Endothelial cell of umbilical vein (primary cell): Measurements from ENCODE around the gene ZNF689. TPM values are rescaled to one million over a fixed set of nuclear protein-coding genes. Genes with fewer than 3 reads are reported as not detected.

Experiments used
- BruUV-seq: library from RNA; stranded (reverse); fragments of 400-500 nt; replicated peaks from 2 replicates; lab custom pipeline; 2021; lab: Mats Ljungman, UMichigan
- CTCF ChIA-PET: fragments of 300-600, 350-600 bp; sonication (Branson Sonifier 250); formaldehyde crosslinking; loops from one replicate; lab custom pipeline; 2021; ENCODE audit warnings: antibody characterized with exemption, inconsistent platforms; lab: Charles Lee
- POLR2A ChIA-PET: fragments of 300-600, 350-600 bp; sonication (Branson Sonifier 250); formaldehyde crosslinking; loops from one replicate; lab custom pipeline; 2021; ENCODE audit warnings: antibody characterized with exemption, inconsistent platforms; lab: Charles Lee
- DNase-seq: peaks from one replicate; pipeline ENCODE4 v3.0.0-alpha.2; 2011; ENCODE audit warnings: low read depth, low spot score
- FAIRE-seq: peaks from 2 replicates; lab custom pipeline; 2011; peaks lifted over from hg19 to GRCh38; lab: Jason Lieb, UNC
- H2AFZ ChIP-seq: 2 replicates; pipeline ENCODE4 v1.6.0; 2012; ENCODE audit warnings: low read depth, low read length, control low read depth, inconsistent platforms
- H3K27ac ChIP-seq: 2 replicates; pipeline ENCODE4 v1.5.1; 2011; ENCODE audit warnings: low read depth, mild to moderate bottlenecking, control low read depth, low read length, moderate library complexity; ENCODE audit not compliant: insufficient read depth
- H3K27me3 ChIP-seq, 2 experiments: 2 replicates each; pipeline versions ENCODE4 v1.6.0 to v1.6.1; 2011; ENCODE audit warnings: low read length in 2 of 2, mixed read lengths in 1 of 2; ENCODE audit not compliant: control insufficient read depth in 2 of 2, insufficient read depth in 2 of 2
- H3K36me3 ChIP-seq, 2 experiments: 2 replicates in 1 of 2; 3 replicates in 1 of 2; pipeline ENCODE4 v1.5.1; 2011; ENCODE audit warnings: low read length in 2 of 2, mild to moderate bottlenecking in 1 of 2, moderate library complexity in 1 of 2; ENCODE audit not compliant: control insufficient read depth in 2 of 2, insufficient read depth in 2 of 2; ENCODE audit errors: extremely low read depth in 1 of 2
- H3K4me1 ChIP-seq: 3 replicates; pipeline ENCODE4 v1.5.1; 2011; ENCODE audit warnings: mild to moderate bottlenecking, low read length; ENCODE audit not compliant: control insufficient read depth, insufficient read depth; ENCODE audit errors: extremely low read depth
- H3K4me2 ChIP-seq: 2 replicates; pipeline ENCODE4 v1.6.1; 2011; ENCODE audit warnings: low read length, control low read depth, mixed read lengths; ENCODE audit not compliant: insufficient read depth
- H3K4me3 ChIP-seq, 3 experiments: fragments of 200-600 bp in 1 of 3; sonication (generic), shearing (Covaris generic) in 1 of 3; replicated peaks in 1 of 3; 2 replicates each; pipeline ENCODE4 v1.5.1; 2011 to 2016; ENCODE audit warnings: control low read depth in 3 of 3, low read length in 3 of 3, mild to moderate bottlenecking in 2 of 3, inconsistent platforms in 1 of 3, low read depth in 1 of 3, moderate library complexity in 1 of 3; ENCODE audit not compliant: insufficient read depth in 1 of 3
- H3K79me2 ChIP-seq: 2 replicates; pipeline ENCODE4 v1.6.0; 2012; ENCODE audit warnings: low read length, inconsistent platforms; ENCODE audit not compliant: control insufficient read depth, insufficient read depth
- H3K9ac ChIP-seq: replicated peaks from 2 replicates; pipeline ENCODE3; 2011; ENCODE audit warnings: low read length, control low read depth; ENCODE audit not compliant: insufficient read depth; ENCODE audit errors: extremely low read depth
- H3K9me1 ChIP-seq: replicated peaks from 3 replicates; pipeline ENCODE4 v1.6.0; 2011; ENCODE audit warnings: mild to moderate bottlenecking, low read length; ENCODE audit not compliant: control insufficient read depth, insufficient read depth; ENCODE audit errors: extremely low read depth
- H3K9me3 ChIP-seq: replicated peaks from 2 replicates; pipeline ENCODE4 v1.5.1; 2012; ENCODE audit warnings: low read length, inconsistent platforms; ENCODE audit not compliant: control insufficient read depth, insufficient read depth
- H4K20me1 ChIP-seq: replicated peaks from 2 replicates; pipeline ENCODE3; 2011; ENCODE audit warnings: mild to moderate bottlenecking, low read length; ENCODE audit not compliant: control insufficient read depth, insufficient read depth; ENCODE audit errors: extremely low read depth
- EZH2 ChIP-seq: IDR thresholded peaks from 2 replicates; pipeline ENCODE4 v1.6.1; 2012; ENCODE audit warnings: borderline replicate concordance, low read depth, mild to moderate bottlenecking, moderate library complexity, low read length, inconsistent platforms; ENCODE audit not compliant: severe bottlenecking
- FOS ChIP-seq: IDR thresholded peaks from 2 replicates; pipeline ENCODE4 v1.6.1; 2011; ENCODE audit warnings: mild to moderate bottlenecking, low read length, moderate library complexity, borderline replicate concordance; ENCODE audit not compliant: insufficient read depth
- GATA2 ChIP-seq: IDR thresholded peaks from 2 replicates; pipeline ENCODE4 v1.7.0; 2011; ENCODE audit warnings: low read depth, mild to moderate bottlenecking, moderate library complexity, mixed read lengths, low read length; ENCODE audit not compliant: insufficient read length, insufficient read depth
- JUN ChIP-seq: IDR thresholded peaks from 2 replicates; pipeline ENCODE4 v1.6.1; 2011; ENCODE audit warnings: borderline replicate concordance, low read depth; ENCODE audit not compliant: insufficient read length, insufficient read depth
- MYC ChIP-seq: IDR thresholded peaks from one replicate; pipeline ENCODE4 v1.6.1; 2011; ENCODE audit warnings: mild to moderate bottlenecking, low read depth, low read length
- POLR2A ChIP-seq: IDR thresholded peaks from 2 replicates; pipeline ENCODE4 v1.6.1; 2012; ENCODE audit warnings: low read depth, mild to moderate bottlenecking, control low read depth, low read length
- POLR2AphosphoS5 ChIP-seq: IDR thresholded peaks from 2 replicates; pipeline ENCODE4 v1.6.1; 2012; ENCODE audit warnings: low read depth, mild to moderate bottlenecking, control low read depth, low read length, moderate library complexity; ENCODE audit not compliant: insufficient read depth
- dilution Hi-C: fragments of 300-500 bp; cut with MboI; formaldehyde crosslinking; loops from one replicate; pipeline ENCODE4 v1.15.0; 2019; ENCODE audit warnings: low sequenced_read_pairs; ENCODE audit not compliant: extremely low pct_ligation_motif_present
- intact Hi-C: fragments of 100-400 bp; cut with micrococcal nuclease; formaldehyde crosslinking; loops from one replicate; pipeline ENCODE4 v1.10.0; 2022
- polyA plus RNA-seq, 4 experiments: library from polyadenylated mRNA; depleted of rRNA in 3 of 4; stranded (reverse) in 3 of 4; unstranded in 1 of 4; fragments of >200 nt; gene quantifications; 2 replicates each; pipeline versions ENCODE4 v1.2.1 to v1.2.3, GENCODE V29; 2011 to 2012; ENCODE audit warnings: missing spikeins in 1 of 4
- total RNA-seq: library from RNA; stranded (reverse); gene quantifications from 2 replicates; pipeline ENCODE4 v1.2.3, GENCODE V29; 2021
- TF ChIP-seq, protein P1 (sequence below): IDR thresholded peaks from 2 replicates; pipeline ENCODE4 v1.6.1; 2011; ENCODE audit not compliant: insufficient read depth, insufficient read length
- TF ChIP-seq, protein P2 (sequence below), 2 donors: IDR thresholded peaks; 1 replicate in 1 of 2; 2 replicates in 1 of 2; pipeline ENCODE4 v1.5.1; 2011; ENCODE audit warnings: low read length in 2 of 2, mild to moderate bottlenecking in 2 of 2, moderate library complexity in 2 of 2, control low read depth in 1 of 2, inconsistent platforms in 1 of 2, low read depth in 1 of 2; ENCODE audit not compliant: insufficient read depth in 1 of 2; ENCODE audit errors: extremely low read depth in 1 of 2

The ZNF689 gene
- total and polyA plus RNA-seq, 2 donors (not counting 3 experiments of a cell fraction or from before 2014, with no cell fraction given): 7.5 to 8.4 TPM

DNA sequence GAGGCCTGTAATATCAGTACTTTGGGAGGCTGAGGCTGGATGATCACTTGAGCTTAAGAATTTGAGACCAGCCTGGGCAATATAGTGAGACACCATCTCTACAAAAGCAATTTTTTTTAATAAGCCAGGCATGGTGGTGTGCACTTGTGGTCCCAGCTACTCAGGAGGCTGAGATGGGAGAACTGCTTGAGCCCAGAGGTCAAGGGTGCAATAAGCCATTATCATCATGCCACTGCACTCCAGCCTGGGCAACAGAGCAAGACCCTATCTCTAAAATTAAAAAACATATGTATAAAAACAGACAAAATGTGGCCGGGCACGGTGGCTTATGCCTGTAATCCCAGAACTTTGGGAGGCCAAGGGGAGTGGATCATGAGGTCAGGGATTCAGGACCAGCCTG lies 21.5 kb downstream of the ZNF689 start:
- FAIRE-seq (no peak), DNase-seq (no peak)
- dilution Hi-C loops: no loop called here
- Histone ChIP-seq H3K4me1 (peaks cover 7% of the 10 kb centered on the region), H3K4me3 (no peak overlapping the region), H3K27ac (no peak overlapping the region), H3K4me2 (no peak overlapping the region), H2AFZ (no peak overlapping the region), H3K9me1 (no peaks in the 10 kb centered on the region), H3K9me3 (no peaks in the 10 kb centered on the region), H4K20me1 (no peaks in the 10 kb centered on the region), H3K79me2 (peaks cover 18% of the 10 kb centered on the region), H3K9ac (no peak overlapping the region), H3K36me3 (no peaks in the 10 kb centered on the region), H3K27me3 (no peaks in the 10 kb centered on the region)
- POLR2A ChIA-PET: no interaction called here
- no peak for TF ChIP-seq GATA2
- TF ChIP-seq, protein P1, sequence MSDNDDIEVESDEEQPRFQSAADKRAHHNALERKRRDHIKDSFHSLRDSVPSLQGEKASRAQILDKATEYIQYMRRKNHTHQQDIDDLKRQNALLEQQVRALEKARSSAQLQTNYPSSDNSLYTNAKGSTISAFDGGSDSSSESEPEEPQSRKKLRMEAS: no peak
- no peak for TF ChIP-seq EZH2
- no peak for TF ChIP-seq MYC
- no peak for TF ChIP-seq POLR2A
- no peak for TF ChIP-seq JUN
- TF ChIP-seq POLR2AphosphoS5: no peak
- TF ChIP-seq FOS: no peak
- TF ChIP-seq, protein P2, sequence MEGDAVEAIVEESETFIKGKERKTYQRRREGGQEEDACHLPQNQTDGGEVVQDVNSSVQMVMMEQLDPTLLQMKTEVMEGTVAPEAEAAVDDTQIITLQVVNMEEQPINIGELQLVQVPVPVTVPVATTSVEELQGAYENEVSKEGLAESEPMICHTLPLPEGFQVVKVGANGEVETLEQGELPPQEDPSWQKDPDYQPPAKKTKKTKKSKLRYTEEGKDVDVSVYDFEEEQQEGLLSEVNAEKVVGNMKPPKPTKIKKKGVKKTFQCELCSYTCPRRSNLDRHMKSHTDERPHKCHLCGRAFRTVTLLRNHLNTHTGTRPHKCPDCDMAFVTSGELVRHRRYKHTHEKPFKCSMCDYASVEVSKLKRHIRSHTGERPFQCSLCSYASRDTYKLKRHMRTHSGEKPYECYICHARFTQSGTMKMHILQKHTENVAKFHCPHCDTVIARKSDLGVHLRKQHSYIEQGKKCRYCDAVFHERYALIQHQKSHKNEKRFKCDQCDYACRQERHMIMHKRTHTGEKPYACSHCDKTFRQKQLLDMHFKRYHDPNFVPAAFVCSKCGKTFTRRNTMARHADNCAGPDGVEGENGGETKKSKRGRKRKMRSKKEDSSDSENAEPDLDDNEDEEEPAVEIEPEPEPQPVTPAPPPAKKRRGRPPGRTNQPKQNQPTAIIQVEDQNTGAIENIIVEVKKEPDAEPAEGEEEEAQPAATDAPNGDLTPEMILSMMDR (IDR thresholded peaks at IDR 0.05; ENCODE audit: extremely low read depth in 1 of 2, insufficient read depth in 1 of 2, low read depth in 1 of 2, low read length in 2 of 2): no peak
- CTCF ChIA-PET: interaction anchor here (5.2 kb wide), 1 partner anchor 9 kb away, joined by 20 read pairs; no protein-coding TSS in a partner anchor
- intact Hi-C loops: no loop called here
- no TSS peak for BruUV-seq
